ENCODE data around the gene ANGPT4. TPM values are rescaled to one million over a fixed set of nuclear protein-coding genes. Genes with fewer than 3 reads are reported as not detected.
A peak's percentile ranks its signal among the peaks of the same experiment; 100 is the strongest.

Gene ANGPT4
- total and polyA plus RNA-seq, 10 donors = 0.03 to 0.06 TPM; not detected in 8

GRCh38 chr20:910870-911770 lies 5.0 kb downstream of the ANGPT4 start:
- Histone ChIP-seq H3K4me1 (peaks cover 0 to 8% (median 0%) of the 10 kb centered on the region in 6 donors), H3K27me3 (replicated peaks in 1 of 7) (peaks cover 0 to 42% (median 0%) of the 10 kb centered on the region in 7 donors), H3K36me3 (no peaks in the 10 kb centered on the region), H3K4me3 (no peak overlapping the region), H3K9me3 (no peaks in the 10 kb centered on the region), H3K27ac (no peak overlapping the region)
- 62 to 78% (median 71%) methylated on average over 12 of the region's 12 CpGs for WGBS, 5 donors
- intact Hi-C loops (cut with DNase I; ENCODE audit: low total_unique reads) = no loop called here
- peak; percentile 35 for DNase-seq
- TF ChIP-seq POLR2AphosphoS5 (IDR thresholded peaks at IDR 0.05) (no peak), POLR2A (IDR thresholded peaks at IDR 0.05) (no peak)
- TF ChIP-seq, protein P1, sequence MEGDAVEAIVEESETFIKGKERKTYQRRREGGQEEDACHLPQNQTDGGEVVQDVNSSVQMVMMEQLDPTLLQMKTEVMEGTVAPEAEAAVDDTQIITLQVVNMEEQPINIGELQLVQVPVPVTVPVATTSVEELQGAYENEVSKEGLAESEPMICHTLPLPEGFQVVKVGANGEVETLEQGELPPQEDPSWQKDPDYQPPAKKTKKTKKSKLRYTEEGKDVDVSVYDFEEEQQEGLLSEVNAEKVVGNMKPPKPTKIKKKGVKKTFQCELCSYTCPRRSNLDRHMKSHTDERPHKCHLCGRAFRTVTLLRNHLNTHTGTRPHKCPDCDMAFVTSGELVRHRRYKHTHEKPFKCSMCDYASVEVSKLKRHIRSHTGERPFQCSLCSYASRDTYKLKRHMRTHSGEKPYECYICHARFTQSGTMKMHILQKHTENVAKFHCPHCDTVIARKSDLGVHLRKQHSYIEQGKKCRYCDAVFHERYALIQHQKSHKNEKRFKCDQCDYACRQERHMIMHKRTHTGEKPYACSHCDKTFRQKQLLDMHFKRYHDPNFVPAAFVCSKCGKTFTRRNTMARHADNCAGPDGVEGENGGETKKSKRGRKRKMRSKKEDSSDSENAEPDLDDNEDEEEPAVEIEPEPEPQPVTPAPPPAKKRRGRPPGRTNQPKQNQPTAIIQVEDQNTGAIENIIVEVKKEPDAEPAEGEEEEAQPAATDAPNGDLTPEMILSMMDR (IDR thresholded peaks at IDR 0.05 in 8 of 11, conservative IDR thresholded peaks at IDR 0.05 in 3 of 11) = no peak

GRCh38 chr20:910132-910869 lies 5.8 kb downstream of the ANGPT4 start:
- no peak overlapping the region for H3K27ac ChIP-seq
- H3K9me3 ChIP-seq = no peaks in the 10 kb centered on the region
- H3K4me3 ChIP-seq = no peak overlapping the region
- peak; percentile 19 for DNase-seq
- no peaks in the 10 kb centered on the region for H3K36me3 ChIP-seq
- TF ChIP-seq, protein P1 (IDR thresholded peaks at IDR 0.05 in 8 of 11, conservative IDR thresholded peaks at IDR 0.05 in 3 of 11) = no peak
- no peak for TF ChIP-seq POLR2A (IDR thresholded peaks at IDR 0.05)
- no peak for TF ChIP-seq POLR2AphosphoS5 (IDR thresholded peaks at IDR 0.05)
- H3K4me1 ChIP-seq = peaks cover 0 to 16% (median under 1%) of the 10 kb centered on the region in 6 donors
- peaks cover 0 to 42% (median 0%) of the 10 kb centered on the region in 7 donors for H3K27me3 ChIP-seq (replicated peaks in 1 of 7)
- WGBS, 5 donors = 54 to 74% (median 63%) methylated on average over 7 to 9 of the region's 9 CpGs
- intact Hi-C loops (cut with DNase I; ENCODE audit: low total_unique reads) = no loop called here

GRCh38 chr20:909641-910040 lies 6.5 kb downstream of the ANGPT4 start:
- H3K27me3 ChIP-seq (replicated peaks in 1 of 7) = peaks cover 0 to 39% (median 0%) of the 10 kb centered on the region in 7 donors
- H3K4me3 ChIP-seq = no peak overlapping the region
- H3K27ac ChIP-seq = no peak overlapping the region
- TF ChIP-seq, protein P1 (IDR thresholded peaks at IDR 0.05 in 8 of 11, conservative IDR thresholded peaks at IDR 0.05 in 3 of 11) = no peak
- TF ChIP-seq POLR2A (IDR thresholded peaks at IDR 0.05) (no peak), POLR2AphosphoS5 (IDR thresholded peaks at IDR 0.05) (no peak)
- WGBS, 5 donors = 75 to 88% (median 78%) methylated on average over 3 of the region's 3 CpGs
- intact Hi-C loops (cut with DNase I; ENCODE audit: low total_unique reads) = no loop called here
- DNase-seq = peak; percentile 11
- peaks cover 0 to 19% (median 2%) of the 10 kb centered on the region in 6 donors for H3K4me1 ChIP-seq
- H3K36me3 ChIP-seq = no peaks in the 10 kb centered on the region
- H3K9me3 ChIP-seq = no peaks in the 10 kb centered on the region

Measured in spleen (tissue), 11 donors.